Brain pericyte (primary cell): ENCODE results near the gene CELA1.

Experiments
- DNase-seq: peaks from one replicate; pipeline ENCODE4 v3.0.0-alpha.2; 2012; ENCODE audit warnings: low read depth, low spot score

CELA1 gene

DNA sequence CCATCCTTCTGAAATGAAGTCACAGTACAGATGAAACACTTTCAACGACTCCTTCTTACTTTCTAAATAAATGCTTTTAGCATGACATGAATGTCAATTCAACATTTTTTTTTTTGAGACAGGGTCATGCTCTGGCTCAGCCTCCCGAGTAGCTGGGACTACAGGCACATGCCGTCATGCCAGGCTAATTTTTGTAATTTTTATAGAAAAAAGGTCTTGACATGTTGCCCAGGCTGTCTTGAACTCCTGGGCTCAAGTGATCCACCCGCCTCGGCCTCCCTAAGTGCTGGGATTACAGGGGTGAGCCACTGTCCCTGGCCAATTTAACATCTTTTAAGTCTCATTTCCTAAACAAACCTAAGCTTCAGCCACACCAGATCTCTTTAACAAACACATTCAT is 28.4 kb upstream of the CELA1 start:
- DNase-seq = no peak

DNA sequence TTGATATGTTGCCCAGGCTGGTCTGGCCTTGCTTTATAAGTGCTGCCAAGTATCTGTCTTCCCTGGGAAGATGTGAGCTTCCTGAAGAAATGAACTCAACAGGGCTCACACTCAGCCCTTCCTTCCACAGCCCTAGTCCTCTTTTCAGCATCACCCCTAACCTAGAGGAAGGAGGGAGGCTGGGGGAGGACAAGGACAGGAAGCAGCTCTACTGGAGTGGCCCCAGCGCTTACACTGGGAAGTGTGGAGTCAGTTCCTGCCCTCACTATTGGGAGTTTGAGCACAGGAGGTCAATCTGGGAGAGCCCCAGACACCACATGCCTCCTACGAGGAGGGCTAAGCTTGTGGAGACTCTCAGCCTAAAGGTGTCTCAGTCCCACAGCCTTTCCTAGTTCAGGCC is 27.9 kb upstream of the CELA1 start:
- no peak for DNase-seq

DNA sequence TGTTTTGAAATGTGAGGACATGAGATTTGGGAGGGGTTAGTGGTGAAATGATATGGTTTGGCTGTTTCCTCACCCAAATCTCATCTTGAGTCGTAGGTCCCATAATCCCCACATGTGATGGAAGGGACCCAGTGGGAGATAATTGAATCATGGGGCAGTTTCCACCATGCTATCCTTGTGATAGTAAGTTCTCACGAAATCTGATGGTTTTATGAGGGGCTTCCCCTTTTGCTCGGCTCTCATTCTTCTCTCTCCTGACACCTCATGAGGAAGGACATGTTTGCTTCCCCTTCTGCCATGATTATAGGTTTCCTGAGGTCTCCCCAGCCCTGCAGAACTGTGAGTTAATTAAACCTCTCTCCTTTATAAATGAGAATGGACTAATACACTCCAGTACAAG is 26.7 kb upstream of the CELA1 start:
- no peak for DNase-seq

DNA sequence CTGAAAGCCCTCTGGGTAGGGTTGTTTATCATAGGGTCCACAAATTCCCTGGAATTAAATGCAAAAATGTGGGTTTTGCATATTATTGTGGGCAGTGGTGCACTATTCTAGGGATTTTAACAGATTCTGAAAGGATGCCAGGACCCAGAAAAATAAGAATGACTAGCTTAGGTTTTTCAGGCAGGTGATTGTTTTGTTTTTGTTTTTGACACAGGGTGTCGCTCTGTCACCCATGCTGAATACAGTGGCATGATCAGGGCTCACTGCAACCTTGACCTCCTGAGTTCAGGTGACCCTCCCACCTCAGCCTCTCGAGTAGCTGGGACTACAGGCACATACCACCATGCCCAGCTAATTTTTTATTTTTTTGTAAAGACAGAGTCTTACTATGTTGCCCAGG is 25.5 kb upstream of the CELA1 start:
- DNase-seq = no peak

DNA sequence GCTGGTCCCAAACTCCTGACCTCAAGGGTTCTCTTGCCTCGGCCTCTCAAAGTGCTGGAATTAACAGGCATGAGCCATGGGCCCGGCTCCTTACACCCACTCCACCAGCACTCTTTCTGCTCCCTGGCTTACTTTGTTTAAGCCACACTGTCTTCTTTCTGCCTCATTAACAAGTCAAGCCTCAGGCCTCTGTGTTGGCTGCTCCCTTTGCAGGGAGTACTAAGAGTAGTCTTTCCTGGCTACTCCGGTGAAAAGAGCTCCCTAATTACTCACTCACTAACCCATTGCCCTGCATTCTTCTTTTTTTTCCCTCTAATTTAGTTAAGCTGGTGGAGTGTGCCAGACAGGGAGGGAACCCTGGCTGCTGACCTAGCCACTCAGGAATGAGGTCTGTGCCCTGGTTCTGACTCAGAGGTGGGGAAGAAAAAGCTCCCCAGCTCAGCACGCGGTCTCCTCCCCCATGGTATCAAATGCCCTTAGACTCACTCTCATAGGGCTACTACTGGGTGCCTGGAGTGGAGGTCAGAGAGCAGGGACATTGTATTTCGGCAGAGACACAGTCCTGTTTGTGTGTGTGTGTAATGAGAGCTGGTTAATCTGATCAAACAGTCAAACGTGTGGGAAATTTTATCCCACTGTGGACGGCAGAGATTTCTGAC is 24.9 kb upstream of the CELA1 start:
- peak; percentile 71 for DNase-seq

DNA sequence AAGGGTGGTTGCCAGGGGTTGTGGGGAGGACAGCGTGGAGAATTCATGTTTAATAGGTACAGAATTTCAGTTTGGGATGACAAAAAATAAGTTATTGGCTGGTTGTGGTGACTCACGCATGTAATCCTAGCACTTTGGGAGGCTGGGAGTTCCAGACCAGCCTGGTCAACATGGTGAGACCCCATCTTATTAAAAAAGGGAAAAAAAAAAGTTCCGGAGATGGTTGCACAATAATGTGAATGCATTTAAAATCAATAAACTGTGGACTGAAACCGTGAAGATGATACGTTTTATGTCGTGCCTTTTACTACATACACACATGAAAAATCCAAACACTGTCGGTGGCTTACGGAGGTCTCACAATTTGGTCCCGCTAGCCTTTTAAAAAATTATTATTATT is 24.2 kb upstream of the CELA1 start:
- no peak for DNase-seq

DNA sequence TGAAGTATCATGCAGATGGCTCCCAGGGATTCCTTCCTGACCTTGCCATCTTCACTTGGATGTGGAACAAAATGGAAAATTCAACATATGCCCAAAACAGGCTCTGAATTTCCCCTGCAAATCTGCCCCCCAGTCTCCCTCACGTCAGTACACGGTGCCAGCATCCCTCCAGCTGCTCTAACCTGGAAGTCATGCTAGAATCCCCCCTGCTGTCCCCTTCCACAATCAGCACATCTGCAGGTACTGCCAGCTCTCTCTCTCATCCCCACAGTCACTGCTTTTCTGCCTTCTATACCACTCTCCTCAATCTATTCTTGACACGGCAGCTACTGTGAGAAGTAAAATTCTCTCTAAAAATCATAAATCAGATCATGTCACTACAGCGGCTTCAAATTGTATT is 23.1 kb upstream of the CELA1 start:
- DNase-seq = no peak

DNA sequence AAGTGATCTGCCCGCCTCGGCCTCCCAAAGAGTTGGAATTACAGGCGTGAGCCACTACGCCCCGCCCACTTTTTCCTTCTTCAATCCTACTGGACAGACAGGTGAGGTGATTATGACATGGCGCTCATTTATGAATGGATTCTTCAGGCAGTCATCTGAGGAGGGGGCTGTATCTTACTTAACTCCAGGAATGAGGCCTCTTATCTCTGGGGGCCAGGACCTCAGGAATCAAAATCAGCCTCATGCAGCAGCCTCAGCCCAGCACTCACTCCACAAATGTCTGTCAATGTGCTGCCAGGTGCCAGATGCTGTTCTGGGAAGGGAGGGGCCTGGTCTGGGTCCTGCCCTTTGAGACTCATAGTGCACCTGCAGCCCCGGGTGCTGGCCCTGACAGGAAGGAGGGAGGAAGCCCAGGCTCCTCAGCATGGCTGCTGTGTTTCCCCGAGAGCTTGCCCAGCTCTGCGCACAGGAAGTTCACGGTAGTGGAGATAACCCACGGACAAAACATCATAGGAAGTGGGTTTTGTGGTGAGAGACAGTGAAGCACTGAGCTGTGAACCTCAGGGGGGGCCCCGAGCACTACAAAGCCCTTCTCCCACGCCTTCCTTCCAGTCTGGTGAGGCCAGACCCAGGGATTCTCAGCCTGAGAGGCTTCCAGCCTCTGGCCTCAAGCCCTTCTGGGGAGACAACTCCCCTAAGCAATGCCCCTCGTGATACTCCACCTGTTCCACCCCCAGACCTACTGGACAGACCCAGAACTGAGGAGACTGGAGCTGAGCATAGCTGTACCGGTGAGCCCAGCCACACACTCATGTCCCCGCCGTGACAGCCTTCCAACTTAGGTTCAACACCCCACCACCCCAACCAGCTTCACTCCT is 22.4 kb upstream of the CELA1 start:
- DNase-seq = no peak

DNA sequence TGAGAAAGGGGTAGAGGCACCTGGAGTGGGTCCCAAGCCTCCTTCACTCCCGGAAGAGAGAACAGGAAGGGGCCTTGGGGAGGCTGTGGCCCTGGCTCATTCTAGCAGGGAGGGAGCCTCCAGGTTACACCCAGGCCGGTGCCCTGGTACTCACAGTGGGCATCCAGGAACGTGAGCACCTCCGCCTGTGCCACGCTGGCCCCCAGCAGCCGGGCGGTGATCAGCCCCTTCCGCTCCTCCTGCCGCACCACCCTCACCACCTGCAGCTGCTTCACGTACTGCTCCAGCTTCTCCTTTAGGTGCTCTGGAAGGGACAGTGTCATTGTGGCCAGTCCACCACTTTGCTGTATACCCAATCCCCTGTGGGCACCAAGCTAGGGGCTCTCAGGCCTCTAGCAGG is 18.8 kb upstream of the CELA1 start:
- no peak for DNase-seq

DNA sequence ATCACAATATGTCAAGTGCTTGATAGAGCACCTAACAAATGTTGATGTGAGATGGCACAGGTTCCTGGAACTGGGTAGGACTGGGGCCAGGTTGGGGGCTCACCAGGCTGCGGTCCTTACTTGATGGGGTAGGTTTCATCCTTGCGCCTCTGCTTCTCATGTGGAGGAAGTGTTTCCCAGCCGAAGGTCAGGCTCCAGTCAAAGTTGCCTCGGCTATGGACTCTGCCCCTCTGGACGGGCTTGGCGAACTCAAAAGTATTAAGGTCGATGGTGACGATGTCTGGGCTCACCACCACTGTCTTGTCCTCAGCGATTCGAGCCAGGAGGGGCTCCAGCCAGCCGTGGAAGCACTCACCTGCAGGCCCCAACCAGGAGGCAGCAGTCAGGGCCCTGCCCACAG is 17.5 kb upstream of the CELA1 start:
- no peak for DNase-seq

DNA sequence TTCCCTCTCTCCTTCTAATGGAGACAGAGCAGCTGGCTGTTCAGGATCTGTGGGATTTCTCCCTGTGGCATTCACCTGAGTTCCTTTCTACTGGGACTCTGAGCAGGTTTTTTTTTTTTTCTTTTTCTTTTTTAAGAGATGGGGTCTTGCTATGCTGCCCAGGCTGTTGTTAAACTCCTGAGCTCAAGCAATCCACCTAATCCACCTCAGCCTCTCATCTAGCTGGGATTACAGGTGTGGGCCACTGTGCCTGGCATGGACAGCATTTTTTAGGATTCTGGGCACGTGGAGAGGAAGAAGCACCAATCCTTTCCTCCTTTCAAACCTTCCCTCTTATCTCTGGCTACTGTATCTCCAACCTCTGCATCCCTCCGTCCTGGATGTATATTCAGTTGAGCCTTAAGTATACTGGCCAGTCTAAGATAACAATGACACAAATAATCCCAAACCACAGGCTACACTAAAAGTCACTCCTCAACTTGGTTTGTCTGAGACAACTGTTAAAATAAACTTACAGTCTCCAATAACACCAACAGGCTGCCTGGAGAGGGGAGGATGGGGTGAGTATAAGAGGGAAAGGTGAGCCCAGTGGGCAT is 16.4 kb upstream of the CELA1 start:
- no peak for DNase-seq

DNA sequence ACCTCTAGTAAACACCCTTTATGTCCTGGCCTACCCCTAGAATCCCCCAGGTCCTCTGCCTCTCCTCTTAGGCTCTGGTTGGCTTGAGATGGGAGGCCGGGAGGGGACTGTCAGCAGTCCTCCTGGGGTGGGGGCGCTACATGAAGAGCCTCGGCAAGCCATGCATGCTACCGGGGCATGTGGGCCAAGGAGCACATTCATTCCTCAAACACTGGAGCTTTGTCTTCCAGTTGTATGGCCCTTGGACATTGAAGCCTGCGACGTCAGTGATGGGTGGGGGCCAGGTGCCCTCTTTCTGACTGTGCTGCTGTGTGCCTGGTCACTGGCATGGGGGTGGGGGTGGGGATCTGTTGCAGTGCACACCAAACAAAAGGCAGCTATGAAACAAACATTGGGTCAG is 15.8 kb upstream of the CELA1 start:
- DNase-seq = no peak

DNA sequence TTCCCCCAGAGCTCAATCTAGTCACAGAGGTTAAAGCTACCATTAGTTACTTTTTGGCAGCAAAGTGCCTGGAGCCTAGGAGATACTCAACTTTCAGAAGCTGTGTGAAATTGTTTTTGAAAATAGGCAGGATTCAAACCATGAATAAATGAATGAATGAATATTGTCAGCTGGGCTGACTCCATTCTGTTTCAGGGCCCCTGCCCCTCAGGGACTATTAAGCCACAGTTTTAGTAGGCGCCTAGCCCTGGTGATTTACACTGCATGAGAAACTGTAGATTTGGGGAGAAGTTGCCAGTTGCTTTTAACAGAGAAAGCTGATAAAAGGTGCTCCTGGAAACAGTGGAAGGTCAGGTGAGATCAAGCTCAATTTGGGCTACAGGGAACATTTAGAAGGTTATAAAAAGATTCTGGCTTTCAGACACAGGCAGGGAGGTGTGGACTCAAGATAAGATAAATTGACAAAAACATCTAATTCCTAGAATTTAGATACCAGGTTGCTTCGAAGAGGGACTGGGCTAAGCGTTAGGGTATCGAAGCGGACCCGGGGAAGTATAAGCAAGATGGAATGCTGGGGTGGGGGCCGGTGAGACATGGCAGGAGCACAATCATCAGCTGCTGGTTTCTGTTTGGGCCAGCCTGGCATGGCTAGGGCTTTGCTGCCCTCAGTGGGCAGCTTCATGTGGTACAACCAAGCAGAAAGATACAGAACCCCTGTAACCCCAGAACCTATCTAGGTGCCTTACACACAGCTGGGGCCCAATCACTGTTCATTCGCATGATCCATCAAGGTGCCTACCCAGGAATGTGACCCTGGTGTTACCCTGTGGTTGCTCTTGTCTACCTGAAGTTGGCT is 14.9 kb upstream of the CELA1 start:
- no peak for DNase-seq

DNA sequence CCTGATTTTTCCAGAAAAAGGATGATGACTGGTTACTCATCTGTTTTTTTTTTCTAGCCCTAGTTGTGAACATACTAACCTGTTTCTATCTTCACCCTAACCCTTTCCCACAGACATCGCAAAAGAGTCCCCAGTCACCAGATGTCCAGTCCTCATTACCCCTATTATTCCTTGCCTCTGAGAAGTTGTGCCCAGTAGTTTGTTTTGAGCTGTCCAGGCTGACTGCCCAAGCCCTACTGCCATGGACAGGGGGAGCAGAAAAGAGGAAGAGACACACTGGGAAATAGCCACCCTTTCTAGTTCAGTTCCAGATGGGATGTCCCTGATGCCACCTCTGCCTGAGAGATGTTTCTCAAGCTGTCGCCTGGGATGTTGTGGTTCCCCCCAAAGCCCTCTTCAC is 13.8 kb upstream of the CELA1 start:
- no peak for DNase-seq

DNA sequence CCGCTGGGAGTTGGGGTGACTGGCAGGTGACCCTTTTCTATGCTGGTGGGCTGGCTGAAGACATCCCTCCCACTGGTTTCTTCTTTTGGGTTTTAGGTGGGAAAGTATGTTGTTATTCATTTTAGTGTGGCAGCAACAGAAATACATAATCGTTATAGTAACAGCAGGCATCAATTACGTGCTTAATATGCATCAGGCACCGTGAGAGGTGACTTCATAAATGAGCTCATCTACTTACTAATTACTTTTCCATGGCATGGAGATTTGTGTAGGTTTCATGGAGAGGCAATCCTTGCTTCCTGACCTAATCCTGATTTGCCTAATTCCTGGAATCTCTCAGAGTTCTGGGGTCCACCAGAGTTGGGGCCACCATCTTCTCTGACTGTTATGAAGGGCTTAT is 13.4 kb upstream of the CELA1 start:
- DNase-seq = no peak

DNA sequence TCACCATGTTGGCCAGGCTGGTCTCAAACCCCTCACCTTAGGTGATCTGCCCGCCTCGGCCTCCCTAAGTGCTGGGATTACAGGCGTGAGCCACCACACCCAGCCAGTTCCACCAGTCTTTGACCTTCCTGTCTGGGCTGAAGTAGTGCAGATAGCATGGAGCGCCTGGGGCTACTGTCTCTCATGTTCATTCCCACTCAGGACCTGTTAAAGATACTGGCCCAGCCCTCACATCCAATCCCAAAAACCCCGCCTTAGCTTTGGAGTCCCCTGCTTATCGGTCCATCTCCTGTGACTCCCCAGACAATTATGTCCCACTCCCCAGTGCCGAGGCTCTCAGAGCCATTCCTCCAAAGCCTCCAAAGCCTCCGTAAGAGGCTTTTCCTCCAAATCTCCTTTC is 12.0 kb upstream of the CELA1 start:
- no peak for DNase-seq

DNA sequence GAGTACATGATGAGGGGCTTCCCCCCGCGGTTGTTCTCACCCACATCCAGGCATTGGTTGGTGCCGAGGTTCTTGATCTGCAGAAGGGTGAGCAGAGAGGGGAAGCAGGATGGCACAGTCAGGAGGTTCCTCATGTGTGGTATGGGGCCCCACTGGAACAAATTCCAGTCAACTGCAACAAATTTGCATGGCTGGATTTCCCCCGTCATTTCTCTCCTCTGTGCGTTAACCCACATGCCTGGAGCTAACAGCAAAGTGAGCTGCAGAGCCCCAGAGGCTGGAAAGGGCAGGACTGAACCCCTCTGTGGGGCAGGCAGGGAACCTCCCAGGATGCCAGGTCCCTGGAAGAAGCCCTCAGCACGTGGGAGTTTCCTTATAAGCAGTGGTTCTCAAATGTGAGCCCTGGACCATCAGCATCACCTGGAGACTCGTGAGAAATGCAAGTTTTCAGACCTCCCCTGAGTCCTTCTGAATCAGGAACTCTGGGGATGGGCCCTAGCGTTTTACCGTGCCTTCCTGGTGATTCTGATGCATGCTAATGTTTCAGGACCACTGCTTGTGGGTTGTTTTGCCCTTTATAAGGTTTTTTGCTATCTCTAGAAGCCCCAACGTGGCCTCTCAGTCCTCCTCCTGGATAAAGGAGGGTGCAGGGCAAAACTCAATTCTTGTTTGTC is 11.0 kb upstream of the CELA1 start:
- no peak for DNase-seq

DNA sequence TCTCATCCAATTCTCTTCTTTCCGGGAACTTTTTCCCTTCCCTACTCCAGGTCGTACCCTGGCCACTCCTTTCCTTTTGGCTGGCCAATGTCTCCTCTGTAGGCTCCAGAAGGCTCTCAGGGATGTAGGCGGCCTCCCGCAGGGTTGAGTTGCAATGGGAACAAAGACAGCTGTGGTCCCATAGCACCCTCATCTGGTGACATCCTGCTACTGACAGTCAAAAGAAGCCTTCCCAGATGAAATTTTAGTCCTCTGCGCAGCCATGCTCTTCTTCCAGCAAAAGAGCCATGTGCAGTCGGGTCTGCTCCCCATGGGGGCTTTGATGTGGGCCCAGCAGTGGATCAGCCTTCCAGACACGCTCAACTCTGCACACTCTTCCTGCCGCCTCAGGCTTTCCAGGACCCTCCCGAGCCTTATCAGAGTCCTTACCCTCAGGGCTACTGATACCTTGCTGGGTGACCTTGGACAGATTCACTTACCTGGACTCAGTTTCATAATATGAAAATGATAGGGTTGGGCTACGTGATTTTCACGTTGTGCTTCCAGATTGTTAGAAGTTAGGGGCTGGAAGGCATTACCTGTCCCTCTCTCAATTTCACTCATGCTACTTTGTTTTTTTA is 5.5 kb upstream of the CELA1 start:
- DNase-seq = peak; percentile 37

DNA sequence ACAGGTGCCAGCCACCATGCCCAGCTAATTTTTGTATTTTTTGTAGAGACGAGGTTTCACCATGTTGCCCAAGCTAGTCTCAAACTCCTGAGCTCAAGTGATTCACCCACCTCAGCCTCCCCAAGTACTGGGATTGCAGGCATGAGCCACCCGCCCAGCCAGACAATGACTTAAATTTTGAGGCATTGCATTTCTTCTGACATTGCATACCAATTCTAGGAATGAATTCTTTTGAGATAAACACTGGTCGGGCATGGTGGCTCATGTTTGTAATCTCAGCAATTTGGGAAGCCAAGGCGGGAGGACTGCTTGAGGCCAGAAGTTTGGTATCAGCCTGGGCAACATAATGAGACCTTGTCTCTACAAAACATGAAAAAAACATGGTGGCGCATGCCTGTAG is 2.5 kb upstream of the CELA1 start:
- no peak for DNase-seq

DNA sequence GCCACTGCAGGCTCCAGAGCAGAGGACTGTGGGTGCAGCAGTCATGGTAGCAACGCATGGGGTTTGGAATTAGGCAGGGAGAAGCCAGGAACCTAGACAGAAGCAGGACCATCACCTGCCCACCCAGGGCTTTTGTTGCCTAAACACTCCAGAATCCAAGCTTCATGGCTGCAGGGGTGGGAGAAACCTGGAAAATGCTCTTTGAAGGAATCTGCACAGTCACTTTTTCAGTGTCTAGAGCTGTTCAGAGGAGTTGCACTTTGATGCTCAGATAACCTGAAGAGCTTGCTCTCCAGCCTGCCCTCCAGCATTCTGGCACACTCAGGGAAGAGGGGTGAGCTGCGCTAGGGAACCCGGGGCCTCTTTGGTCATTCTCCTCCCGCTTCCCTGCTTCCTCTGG is 1.6 kb upstream of the CELA1 start:
- no peak for DNase-seq

DNA sequence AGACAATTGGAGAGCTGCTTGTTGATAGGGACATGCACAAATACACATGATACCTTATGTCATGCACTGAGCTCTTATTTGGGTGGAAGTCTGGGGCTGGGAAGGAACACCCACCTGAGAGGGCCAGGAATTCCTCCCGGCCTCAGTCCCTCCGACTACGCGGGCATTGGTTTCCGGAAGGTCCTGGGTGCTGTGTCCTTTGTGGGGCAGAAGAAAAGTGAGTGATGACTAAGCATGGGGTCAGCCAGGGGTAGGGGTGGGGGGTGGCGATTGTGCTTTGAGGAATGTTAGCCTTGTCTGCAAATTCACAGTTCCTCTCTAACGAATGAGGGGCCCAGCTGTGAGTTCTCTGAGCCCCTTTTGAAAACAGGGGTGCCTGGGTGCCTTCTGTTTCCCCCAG is 798 bp downstream of the CELA1 start:
- DNase-seq = no peak
